ENCODE data around the gene TFR2.

DNA sequence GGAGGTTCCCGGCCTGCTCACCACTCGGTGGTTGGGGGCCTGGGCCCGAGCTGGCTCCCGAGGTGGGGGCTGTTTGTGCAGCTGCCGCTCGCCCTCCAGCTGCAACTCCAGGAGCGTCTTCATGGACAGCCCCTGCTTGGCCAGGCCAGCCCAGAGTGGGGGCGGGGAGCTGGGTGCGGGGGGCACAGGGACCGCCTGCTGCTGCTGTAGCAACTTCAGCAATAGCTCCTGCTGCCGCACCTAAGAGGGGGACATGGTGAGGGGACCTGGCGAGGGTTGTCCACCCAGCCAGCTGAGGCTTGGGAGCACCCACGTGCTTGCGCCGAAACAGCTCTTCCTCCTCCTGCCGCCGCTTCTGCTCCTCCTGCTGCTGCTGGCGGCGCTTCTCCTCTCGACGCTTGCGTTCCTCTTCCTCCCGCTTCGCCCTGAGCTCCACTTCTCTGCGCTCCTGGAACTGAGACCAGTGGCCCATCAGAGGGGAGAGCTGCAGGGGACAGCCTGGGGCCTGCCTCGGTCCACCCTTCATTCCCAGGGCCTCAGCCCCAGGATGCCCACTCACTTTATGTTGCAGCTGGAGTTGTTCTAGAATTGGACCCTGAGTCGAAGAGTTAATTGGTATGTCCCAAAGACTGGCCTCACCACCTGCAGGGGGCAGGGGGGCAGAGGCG, 41.8 kb upstream of the TFR2 start:
- TF ChIP-seq CTCF (IDR thresholded peaks at IDR 0.05) = no peak
- TF ChIP-seq POLR2A (IDR thresholded peaks at IDR 0.05) = no peak
